Keratinocyte (primary cell): ENCODE measurements around the gene ATXN2.

Experiments used
- EZH2 ChIP-seq: IDR thresholded peaks from one replicate; pipeline ENCODE4 v1.6.1; 2012; ENCODE audit warnings: inconsistent platforms, mild to moderate bottlenecking, low read length, moderate library complexity
- TF ChIP-seq, protein P1 (sequence below), 3 experiments: IDR thresholded peaks in 1 of 3; conservative IDR thresholded peaks in 1 of 3; optimal IDR thresholded peaks in 1 of 3; 2 replicates in 2 of 3; 3 replicates in 1 of 3; pipeline versions ENCODE3 to v1.5.1; 2011; ENCODE audit warnings: low read length in 3 of 3, mild to moderate bottlenecking in 3 of 3, moderate library complexity in 2 of 3, control low read depth in 1 of 3, inconsistent platforms in 1 of 3; ENCODE audit not compliant: insufficient read depth in 2 of 3; ENCODE audit errors: extremely low read depth in 1 of 3

DNA sequence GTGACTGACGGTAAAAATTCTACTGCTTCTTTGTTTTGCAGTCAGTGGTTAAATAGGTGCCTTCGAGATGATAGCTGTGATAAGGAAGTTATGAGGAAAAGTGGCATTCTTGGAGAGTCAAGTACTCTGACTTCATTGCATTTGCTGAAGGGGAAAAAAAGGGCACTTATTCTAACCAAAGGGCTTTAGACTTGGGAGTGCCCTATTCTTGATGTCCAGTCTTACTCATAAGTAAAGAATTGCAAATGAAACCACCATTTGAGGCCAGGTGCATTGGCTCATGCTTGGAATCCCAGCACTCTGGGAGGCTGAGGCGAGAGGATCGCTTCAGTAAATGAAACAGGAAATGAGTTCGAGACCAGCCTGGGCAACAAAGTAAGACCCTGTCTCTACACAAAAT, 46.3 kb upstream of the ATXN2 start:
- TF ChIP-seq, protein P1, sequence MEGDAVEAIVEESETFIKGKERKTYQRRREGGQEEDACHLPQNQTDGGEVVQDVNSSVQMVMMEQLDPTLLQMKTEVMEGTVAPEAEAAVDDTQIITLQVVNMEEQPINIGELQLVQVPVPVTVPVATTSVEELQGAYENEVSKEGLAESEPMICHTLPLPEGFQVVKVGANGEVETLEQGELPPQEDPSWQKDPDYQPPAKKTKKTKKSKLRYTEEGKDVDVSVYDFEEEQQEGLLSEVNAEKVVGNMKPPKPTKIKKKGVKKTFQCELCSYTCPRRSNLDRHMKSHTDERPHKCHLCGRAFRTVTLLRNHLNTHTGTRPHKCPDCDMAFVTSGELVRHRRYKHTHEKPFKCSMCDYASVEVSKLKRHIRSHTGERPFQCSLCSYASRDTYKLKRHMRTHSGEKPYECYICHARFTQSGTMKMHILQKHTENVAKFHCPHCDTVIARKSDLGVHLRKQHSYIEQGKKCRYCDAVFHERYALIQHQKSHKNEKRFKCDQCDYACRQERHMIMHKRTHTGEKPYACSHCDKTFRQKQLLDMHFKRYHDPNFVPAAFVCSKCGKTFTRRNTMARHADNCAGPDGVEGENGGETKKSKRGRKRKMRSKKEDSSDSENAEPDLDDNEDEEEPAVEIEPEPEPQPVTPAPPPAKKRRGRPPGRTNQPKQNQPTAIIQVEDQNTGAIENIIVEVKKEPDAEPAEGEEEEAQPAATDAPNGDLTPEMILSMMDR (optimal IDR thresholded peaks at IDR 0.05 in 1 of 3, IDR thresholded peaks at IDR 0.05 in 1 of 3, conservative IDR thresholded peaks at IDR 0.05 in 1 of 3; ENCODE audit: extremely low read depth in 1 of 3, insufficient read depth in 2 of 3, low read length in 3 of 3), result no peak
- no peak for TF ChIP-seq EZH2
